CD4-positive, alpha-beta T cell (primary cell): ENCODE measurements around the gene MMP21. TPM values are rescaled to one million over a fixed set of nuclear protein-coding genes. Genes with fewer than 3 reads are reported as not detected.

Experiments used
- ATAC-seq: fragments of 200-7000 bp; cut with Tn5 transposase; one replicate; pipeline ENCODE4 v1.10.0; 2022; ENCODE audit warnings: mild to moderate bottlenecking; ENCODE audit not compliant: poor library complexity
- CTCF ChIA-PET: fragments of 350-600 bp; sonication (Branson Sonifier 250); formaldehyde crosslinking; loops from one replicate; lab custom pipeline; 2021; ENCODE audit warnings: antibody characterized with exemption, inconsistent platforms; lab: Charles Lee
- POLR2A ChIA-PET: fragments of 350-600 bp; sonication (Branson Sonifier 250); formaldehyde crosslinking; loops from one replicate; lab custom pipeline; 2021; ENCODE audit warnings: antibody characterized with exemption, inconsistent platforms; lab: Charles Lee
- DNase-seq, 14 experiments: peaks; one replicate each; pipeline ENCODE4 v3.0.0-alpha.2; 2013 to 2020; ENCODE audit warnings: mixed read lengths in 2 of 14
- H3K27ac ChIP-seq, 2 donors: one replicate each; pipeline versions ENCODE4 v1.5.1 to v1.7.0; 2013; ENCODE audit warnings: low read length in 2 of 2, low read depth in 1 of 2, mild to moderate bottlenecking in 1 of 2
- H3K27me3 ChIP-seq, 2 experiments: 1 replicate in 1 of 2; 2 replicates in 1 of 2; pipeline versions ENCODE4 v1.6.1 to v1.7.0; 2013; ENCODE audit warnings: low read length in 2 of 2, control low read depth in 1 of 2, mild to moderate bottlenecking in 1 of 2, moderate library complexity in 1 of 2; ENCODE audit not compliant: insufficient read depth in 2 of 2, control insufficient read depth in 1 of 2
- H3K36me3 ChIP-seq: one replicate; pipeline ENCODE4 v1.6.1; 2013; ENCODE audit warnings: low read length, control low read depth; ENCODE audit not compliant: insufficient read depth
- H3K4me1 ChIP-seq: one replicate; pipeline ENCODE4 v1.6.1; 2013; ENCODE audit warnings: low read length, control low read depth; ENCODE audit not compliant: insufficient read depth
- H3K4me3 ChIP-seq: one replicate; pipeline ENCODE4 v1.5.1; 2013; ENCODE audit warnings: mild to moderate bottlenecking, low read length, moderate library complexity
- H3K9me3 ChIP-seq, 2 experiments: 1 replicate in 1 of 2; 2 replicates in 1 of 2; pipeline versions ENCODE4 v1.6.1 to v1.7.0; 2013; ENCODE audit warnings: low read length in 2 of 2, mild to moderate bottlenecking in 2 of 2, control low read depth in 1 of 2, moderate library complexity in 1 of 2; ENCODE audit not compliant: control insufficient read depth in 1 of 2, insufficient read depth in 1 of 2
- H3K27ac Mint-ChIP-seq: one replicate; pipeline ENCODE4 v1.8.0; 2020; ENCODE audit warnings: mixed read lengths
- H3K27me3 Mint-ChIP-seq: one replicate; pipeline ENCODE4 v1.8.0; 2021; ENCODE audit warnings: mixed read lengths
- H3K36me3 Mint-ChIP-seq: one replicate; pipeline ENCODE4 v1.8.0; 2021; ENCODE audit warnings: low read depth, mixed read lengths
- H3K4me1 Mint-ChIP-seq: one replicate; pipeline ENCODE4 v1.8.0; 2021; ENCODE audit warnings: low read depth, mixed read lengths
- H3K4me3 Mint-ChIP-seq: one replicate; pipeline ENCODE4 v1.8.0; 2020; ENCODE audit warnings: mild to moderate bottlenecking, mixed read lengths
- H3K9me3 Mint-ChIP-seq: one replicate; pipeline ENCODE4 v1.8.0; 2020; ENCODE audit warnings: mixed read lengths
- intact Hi-C, 2 experiments: fragments of 100-400 bp; cut with DNase I in 1 of 2; cut with micrococcal nuclease in 1 of 2; formaldehyde crosslinking; loops; one replicate each; pipeline versions ENCODE4 v1.15.1 to v1.9.0; 2023 to 2025; cut with DNase I, micrococcal nuclease
- total RNA-seq, 174 experiments: library from RNA in 2 of 174; stranded (reverse) in 2 of 174; gene quantifications; one replicate each; pipeline ENCODE4 v1.2.3 and lab custom pipeline; 2021 to 2026
- TF ChIP-seq, protein P1 (sequence below): fragments of 200-600 bp; IDR thresholded peaks from one replicate; pipeline ENCODE4 v1.8.0; 2022; ENCODE audit warnings: antibody characterized with exemption, mild to moderate bottlenecking

Gene MMP21
- total RNA-seq, 2 experiments from 2014 or later, result 0.16 to 0.34 TPM

DNA sequence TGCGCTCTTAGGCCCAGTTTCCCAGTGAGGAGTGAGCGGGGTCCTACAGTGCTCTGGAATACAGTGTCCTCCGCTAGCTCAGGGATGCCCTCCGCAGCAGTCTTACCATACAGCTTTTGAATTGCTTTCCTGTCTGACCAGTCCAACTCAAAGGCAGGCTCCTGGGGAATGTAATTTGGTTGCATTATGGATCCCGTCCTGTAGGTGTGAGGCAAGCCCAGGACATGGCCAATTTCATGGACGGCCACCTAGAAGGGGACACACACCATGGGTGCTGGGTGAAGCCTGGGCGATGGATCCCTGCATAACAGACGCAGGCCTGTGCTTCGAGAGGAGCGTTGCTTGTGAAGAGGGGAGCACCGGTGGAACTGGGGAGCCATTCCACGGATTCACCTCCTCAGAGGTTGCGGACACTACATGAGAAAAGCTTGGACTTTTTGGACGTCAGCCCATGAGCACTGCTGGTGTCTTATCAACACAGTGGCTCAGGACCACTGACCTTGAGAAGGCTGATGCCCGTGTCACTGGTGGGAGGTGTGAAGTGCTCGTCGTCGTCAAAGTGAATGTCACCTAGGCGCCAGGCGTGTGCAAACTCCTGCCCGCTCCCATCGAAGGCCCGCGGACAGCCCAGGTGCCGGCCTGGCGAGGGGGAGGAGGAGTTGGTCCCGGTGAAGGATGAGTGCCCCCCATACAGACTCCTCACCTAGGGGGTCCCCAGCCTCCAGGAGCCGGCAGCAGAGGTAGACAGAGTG is 3.3 kb downstream of the MMP21 start:
- no peak for DNase-seq
- H3K36me3 ChIP-seq, result no peaks in the 10 kb centered on the region
- CTCF ChIA-PET, result no interaction called here

DNA sequence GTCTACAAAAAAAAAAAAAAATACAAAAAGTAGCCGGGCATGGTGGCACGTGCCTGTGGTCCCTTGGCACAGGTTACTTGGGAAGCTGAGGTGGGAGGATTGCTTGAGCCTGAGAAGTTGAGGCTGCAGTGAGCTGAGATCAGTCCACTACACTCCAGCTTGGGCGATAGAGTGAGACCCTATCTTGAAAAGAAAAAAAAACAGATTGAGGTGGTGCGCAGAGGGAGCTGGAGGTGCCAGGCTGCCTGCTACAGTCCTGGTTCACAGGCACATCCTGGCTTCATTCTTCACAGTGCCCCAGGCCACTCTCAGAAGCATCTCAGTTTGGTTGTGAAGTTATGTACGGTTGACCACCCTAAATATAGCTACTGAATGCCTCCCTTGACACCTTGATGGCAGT is 4.8 kb downstream of the MMP21 start:
- intact Hi-C loops, result no loop called here
- TF ChIP-seq, protein P1, sequence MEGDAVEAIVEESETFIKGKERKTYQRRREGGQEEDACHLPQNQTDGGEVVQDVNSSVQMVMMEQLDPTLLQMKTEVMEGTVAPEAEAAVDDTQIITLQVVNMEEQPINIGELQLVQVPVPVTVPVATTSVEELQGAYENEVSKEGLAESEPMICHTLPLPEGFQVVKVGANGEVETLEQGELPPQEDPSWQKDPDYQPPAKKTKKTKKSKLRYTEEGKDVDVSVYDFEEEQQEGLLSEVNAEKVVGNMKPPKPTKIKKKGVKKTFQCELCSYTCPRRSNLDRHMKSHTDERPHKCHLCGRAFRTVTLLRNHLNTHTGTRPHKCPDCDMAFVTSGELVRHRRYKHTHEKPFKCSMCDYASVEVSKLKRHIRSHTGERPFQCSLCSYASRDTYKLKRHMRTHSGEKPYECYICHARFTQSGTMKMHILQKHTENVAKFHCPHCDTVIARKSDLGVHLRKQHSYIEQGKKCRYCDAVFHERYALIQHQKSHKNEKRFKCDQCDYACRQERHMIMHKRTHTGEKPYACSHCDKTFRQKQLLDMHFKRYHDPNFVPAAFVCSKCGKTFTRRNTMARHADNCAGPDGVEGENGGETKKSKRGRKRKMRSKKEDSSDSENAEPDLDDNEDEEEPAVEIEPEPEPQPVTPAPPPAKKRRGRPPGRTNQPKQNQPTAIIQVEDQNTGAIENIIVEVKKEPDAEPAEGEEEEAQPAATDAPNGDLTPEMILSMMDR, result no peak
- POLR2A ChIA-PET, result no interaction called here
- no peaks in the 10 kb centered on the region for H3K27me3 ChIP-seq
- CTCF ChIA-PET, result no interaction called here
- H3K4me3 ChIP-seq, result no peak overlapping the region
- no peak for ATAC-seq
- no peak overlapping the region for H3K4me3 Mint-ChIP-seq
- H3K4me1 Mint-ChIP-seq, result no peaks in the 10 kb centered on the region
- no peaks in the 10 kb centered on the region for H3K27me3 Mint-ChIP-seq
- no peak overlapping the region for H3K27ac ChIP-seq
- H3K27ac Mint-ChIP-seq, result no peak overlapping the region
- DNase-seq, result no peak
- peaks cover 8% of the 10 kb centered on the region for H3K36me3 ChIP-seq
- H3K36me3 Mint-ChIP-seq, result peaks cover 27% of the 10 kb centered on the region
- peaks cover 0 to 9% of the 10 kb centered on the region in 2 experiments for H3K9me3 ChIP-seq
- no peaks in the 10 kb centered on the region for H3K4me1 ChIP-seq
- no peaks in the 10 kb centered on the region for H3K9me3 Mint-ChIP-seq

More for the DNA sequence above, 3.3 kb downstream of the MMP21 start:
- Mint-ChIP-seq H3K27ac (no peak overlapping the region), H3K9me3 (no peaks in the 10 kb centered on the region), H3K36me3 (peaks cover 16% of the 10 kb centered on the region), H3K27me3 (peaks cover 5% of the 10 kb centered on the region), H3K4me3 (no peak overlapping the region), H3K4me1 (no peaks in the 10 kb centered on the region)
- intact Hi-C loops, result no loop called here
- Histone ChIP-seq H3K4me3 (no peak overlapping the region), H3K27me3 (no peaks in the 10 kb centered on the region), H3K9me3 (peaks cover 0 to 9% of the 10 kb centered on the region in 2 experiments), H3K27ac (no peak overlapping the region), H3K4me1 (no peaks in the 10 kb centered on the region)
- TF ChIP-seq, protein P1, result no peak
- POLR2A ChIA-PET, result no interaction called here
- no peak for ATAC-seq

DNA sequence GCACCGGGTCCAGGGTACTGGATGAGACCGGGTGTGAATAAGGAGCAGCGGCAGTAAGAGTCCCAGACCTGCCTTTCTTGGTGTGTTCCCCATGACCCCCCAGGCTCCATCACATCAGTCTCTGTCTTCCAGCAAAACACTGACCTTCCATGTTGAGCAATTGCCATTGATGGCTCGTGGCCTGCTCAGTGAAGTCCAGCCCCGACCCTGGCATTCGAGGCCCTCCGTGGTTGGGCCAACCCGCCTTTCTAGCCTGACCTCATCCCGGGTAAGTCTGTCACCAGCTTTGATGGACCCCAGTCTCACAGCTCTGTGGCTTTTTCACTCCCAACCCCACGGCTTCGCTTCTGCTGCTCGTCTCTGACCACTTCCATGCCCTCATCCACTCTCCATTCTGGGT is 6.4 kb downstream of the MMP21 start:
- no peak overlapping the region for H3K27ac ChIP-seq
- TF ChIP-seq, protein P1, result no peak
- H3K36me3 Mint-ChIP-seq, result peaks cover 44% of the 10 kb centered on the region
- no peaks in the 10 kb centered on the region for H3K4me1 ChIP-seq
- POLR2A ChIA-PET, result no interaction called here
- H3K4me3 ChIP-seq, result no peak overlapping the region
- H3K27me3 Mint-ChIP-seq, result no peaks in the 10 kb centered on the region
- H3K27ac Mint-ChIP-seq, result no peak overlapping the region
- H3K4me1 Mint-ChIP-seq, result no peaks in the 10 kb centered on the region
- no peaks in the 10 kb centered on the region for H3K9me3 Mint-ChIP-seq
- peaks cover 20% of the 10 kb centered on the region for H3K36me3 ChIP-seq
- no peaks in the 10 kb centered on the region for H3K27me3 ChIP-seq
- peaks cover 0 to under 1% of the 10 kb centered on the region in 2 experiments for H3K9me3 ChIP-seq
- ATAC-seq (no peak), DNase-seq (no peak)
- intact Hi-C loops, result no loop called here
- CTCF ChIA-PET, result no interaction called here
- H3K4me3 Mint-ChIP-seq, result no peak overlapping the region
